HG03045 (cell line): ENCODE results near the gene TNFSF9.

Source experiments
- ATAC-seq: cut with Tn5 transposase; IDR thresholded peaks from one replicate; pipeline ENCODE4 v1.9.1; 2021; ENCODE audit warnings: mild to moderate bottlenecking, moderate library complexity; ENCODE audit not compliant: unreplicated experiment

Gene TNFSF9, protein sequence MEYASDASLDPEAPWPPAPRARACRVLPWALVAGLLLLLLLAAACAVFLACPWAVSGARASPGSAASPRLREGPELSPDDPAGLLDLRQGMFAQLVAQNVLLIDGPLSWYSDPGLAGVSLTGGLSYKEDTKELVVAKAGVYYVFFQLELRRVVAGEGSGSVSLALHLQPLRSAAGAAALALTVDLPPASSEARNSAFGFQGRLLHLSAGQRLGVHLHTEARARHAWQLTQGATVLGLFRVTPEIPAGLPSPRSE

DNA sequence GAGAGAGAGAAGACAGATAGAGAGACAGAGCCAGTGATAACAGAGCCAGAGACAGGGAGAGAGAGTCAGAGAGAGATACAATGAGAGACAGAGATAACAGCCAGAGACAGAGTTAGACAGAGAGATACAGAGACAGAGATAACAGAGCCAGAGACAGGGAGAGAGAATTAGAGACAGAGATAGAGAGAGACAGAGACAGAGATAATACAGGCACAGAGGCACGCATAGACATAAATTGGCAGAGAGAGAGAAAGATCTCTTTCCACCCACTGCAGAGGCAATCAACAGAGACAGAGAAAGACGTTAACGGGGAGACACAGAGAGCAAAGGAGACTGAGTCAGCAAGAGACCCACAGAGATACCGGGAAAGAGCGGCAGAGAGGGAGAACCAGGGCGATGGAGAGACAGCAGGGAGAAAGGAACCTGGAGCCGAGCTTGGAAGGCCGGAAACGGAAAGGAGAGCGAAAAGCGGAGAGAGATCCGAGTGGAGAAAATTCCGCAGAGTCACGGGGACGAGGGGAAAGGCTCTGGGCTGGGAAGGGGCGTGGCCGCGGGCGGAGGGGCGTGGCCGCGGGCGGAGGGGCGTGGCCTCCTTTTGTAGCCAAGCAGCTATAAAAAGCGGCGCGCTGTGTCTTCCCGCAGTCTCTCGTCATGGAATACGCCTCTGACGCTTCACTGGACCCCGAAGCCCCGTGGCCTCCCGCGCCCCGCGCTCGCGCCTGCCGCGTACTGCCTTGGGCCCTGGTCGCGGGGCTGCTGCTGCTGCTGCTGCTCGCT lies at the start of gene TNFSF9:
Gene TNFSF9 (plus strand): TSS at position 641 of the 777 bp plus-strand sequence. CDS start 11 bp downstream, at position 652.
- ATAC-seq: peak; percentile 40

DNA sequence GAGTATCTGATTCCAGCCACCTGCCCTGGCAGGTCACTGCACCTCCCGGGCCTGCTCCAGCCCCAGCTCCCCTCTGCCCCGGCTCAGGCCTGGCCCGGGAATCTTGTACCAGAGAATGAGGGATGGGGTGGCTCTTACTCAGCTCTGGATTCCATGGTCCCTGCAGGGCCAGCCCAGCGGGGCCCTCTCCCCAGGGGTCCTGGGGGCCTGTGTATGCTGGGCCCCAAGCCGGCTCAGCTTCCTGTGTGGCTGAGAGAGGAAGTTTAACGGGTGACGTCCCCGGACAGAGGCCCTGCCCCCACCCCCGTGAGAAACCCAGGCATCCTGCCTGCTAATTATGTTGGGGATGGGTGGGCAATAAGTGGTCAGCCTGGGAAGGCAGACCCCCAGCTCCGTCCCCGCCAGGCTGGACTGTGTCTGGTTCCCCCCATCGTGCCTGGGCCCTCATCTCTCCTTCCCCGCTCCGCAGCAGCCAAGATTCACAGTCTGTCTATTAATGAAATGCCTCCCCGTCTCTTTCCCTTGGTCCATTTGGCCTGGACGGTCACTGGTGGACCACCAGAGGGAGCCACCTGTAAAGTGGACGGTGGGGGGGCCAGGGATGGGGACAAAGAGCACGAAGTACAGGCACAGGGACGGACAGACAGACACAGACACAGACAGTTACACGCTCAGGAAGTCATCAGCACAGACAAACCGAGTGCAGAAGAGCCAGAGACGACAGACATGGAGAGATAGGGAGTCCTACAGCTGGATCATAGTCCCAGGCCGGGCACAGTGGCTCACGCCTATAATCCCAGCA lies 49.1 kb upstream of the TNFSF9 start, which contains the start of gene DENND1C:
Gene DENND1C (minus strand): TSS at position 247 of the 802 bp plus-strand sequence. CDS start 92 bp downstream, at position 155.
- ATAC-seq: peak; percentile 61

DNA sequence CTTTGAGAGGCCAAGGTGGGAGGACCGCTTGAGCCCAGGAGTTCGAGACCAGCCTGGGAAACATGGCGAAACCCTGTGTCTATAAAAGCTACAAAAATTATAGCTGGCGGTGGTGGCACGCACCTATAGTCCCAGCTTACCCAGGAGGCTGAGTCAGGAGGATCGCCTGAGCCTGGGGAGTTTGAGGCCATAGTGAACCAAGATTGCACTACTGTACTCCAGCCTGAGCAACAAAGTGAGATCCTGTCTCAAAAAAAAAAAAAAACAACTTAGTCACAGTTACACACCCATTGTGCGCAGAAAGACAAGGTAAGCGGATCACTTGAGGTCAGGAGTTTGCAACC lies 48.5 kb upstream of the TNFSF9 start:
- no peak for ATAC-seq

DNA sequence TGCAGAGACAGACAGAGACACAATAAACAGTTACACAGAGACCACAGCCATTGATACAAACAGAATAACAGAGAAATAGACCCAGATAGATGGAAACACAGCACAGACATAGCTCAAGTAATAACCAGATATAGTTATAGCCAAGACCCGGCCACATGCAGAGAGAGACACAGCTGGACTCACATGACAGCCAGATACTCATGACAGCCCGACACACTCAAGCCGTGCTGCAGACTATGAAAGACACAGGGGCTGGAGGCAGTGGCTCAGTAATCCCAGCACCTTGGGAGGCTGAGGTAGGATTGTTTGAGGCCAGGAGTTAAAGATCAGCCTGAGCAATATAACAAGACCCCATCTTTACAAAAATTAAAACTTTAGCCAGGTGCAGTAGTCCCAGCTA lies 47.6 kb upstream of the TNFSF9 start:
- ATAC-seq: no peak

DNA sequence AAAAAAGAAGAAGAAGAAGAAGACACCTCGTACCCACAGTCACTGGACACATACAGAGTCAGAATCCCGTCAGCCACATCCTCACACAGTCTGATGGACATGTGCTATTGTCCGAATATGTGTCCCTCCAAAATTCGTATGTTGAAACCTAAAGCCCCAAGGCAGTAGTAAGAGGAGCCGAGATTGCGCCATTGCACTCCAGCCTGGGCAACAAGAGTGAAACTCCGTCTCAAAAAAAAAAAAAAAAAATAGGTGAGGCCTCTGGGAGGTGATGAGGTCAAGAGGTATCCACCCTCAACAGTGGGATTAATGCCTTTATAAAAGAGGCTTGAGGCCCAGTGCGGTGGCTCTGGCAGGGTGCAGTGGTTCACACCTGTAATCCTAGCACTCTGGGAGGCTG lies 46.6 kb upstream of the TNFSF9 start:
- no peak for ATAC-seq

DNA sequence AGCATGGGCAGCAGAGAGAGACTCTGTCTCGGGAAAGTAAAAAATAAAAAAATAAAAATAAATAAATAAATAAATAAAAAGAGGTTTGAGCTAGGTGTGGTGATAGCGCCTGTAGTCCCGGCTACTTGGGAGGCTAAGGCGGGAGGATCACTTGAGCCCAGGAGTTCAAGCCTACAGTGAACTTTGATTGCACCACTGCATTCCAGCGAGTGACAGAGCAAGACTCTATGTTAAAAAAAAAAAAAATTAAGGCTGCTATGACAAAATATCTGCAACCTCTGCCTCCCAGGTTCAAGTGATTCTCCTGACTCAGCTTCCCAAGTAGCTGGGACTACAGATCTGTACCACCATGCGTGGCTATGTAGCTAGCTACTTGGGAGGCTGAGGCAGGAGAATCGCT lies 46.0 kb upstream of the TNFSF9 start:
- ATAC-seq: no peak

DNA sequence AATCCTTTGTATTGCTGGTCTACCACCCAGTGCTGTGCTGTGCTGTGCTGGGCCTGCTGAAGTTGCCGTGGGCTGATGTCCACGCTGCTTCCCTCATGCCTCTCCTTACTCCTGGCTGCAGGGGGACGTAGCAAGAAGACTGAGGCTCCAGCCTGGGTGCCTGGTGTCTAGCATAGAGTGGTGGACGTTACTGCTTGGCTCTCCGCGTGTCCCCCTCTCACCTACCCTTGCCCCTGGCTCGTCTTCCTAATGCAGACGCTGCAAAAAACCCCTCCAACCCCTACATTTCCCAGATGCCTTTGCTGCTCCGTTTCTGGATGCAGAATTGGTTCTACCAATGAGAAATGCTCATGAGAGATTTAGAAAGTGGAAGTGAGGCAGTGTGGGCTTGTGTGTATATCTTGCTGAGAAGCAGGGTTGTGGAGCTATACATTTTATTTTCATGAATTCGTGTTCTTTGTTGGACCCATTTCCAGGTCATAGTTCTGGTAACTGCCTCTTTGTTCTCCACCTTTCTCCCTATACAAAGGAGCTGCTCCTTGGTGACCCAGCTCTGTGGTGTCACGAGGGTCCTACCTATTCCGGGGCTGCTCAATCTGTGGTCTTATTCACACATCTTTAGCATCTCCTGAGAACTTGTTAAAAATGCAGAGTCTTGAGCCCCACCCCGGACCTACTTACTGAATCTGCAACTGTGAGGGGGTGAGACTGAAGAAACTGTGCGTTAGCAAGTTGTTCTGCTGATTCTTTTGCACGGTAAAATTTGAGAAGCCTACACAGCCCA lies 41.4 kb upstream of the TNFSF9 start:
- ATAC-seq: peak; percentile 64

DNA sequence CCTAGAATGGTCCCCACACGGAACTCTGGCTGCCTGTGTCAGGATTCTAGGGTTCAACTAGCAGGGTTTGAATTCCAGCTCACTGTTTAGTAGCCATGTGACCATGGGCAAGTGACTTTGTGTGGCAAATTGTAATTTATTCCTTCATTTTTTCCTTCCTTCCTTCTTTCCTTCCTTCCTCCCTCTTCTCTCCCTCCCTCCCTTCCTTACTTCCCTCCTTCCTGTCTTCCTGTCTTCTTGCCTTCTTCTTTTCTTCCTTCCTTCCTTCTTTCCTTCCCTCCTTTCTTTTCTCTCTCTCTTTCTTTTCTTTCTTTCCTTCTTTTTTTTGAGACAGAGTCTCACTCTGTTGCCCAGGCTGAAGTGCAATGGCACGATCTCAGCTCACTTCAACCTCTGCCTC lies 40.7 kb upstream of the TNFSF9 start:
- ATAC-seq: no peak

DNA sequence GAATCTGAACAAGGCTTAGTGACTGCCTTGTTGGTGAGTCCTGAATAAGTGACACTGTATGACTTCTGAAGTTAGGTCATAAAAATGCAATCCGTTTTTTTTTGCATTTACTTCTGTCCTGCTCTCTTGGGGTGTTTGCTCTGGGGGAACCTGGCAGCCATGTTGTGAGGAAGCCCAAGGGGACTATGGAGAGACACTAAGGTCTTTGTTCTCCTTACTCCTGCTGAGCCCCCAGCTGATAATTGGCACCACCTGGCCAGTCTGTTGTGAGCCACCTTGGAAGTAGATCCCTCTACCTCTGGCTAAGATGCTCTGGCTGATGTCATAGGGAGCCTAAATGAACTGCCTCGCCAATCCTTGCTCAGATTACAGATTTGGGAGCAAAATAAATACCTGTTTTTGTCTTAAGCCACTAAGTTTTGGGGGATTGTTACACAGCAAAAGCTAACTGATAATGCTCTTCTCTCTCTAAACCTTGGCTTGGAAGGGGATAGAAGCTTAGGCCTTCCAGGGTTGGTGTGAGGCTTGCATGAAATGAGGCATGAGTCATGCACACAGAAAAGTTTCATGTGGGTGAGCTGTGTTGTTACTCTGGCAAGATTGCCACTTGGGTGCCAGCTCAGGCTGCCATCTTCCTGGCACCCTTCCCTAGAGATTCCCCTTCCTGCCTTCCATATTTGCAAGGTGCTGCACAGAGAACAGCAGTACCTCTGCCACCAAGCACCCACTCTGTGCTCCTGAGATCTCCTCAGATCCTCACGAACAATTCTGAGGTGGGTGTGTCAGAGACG lies 38.8 kb upstream of the TNFSF9 start:
- ATAC-seq: no peak

DNA sequence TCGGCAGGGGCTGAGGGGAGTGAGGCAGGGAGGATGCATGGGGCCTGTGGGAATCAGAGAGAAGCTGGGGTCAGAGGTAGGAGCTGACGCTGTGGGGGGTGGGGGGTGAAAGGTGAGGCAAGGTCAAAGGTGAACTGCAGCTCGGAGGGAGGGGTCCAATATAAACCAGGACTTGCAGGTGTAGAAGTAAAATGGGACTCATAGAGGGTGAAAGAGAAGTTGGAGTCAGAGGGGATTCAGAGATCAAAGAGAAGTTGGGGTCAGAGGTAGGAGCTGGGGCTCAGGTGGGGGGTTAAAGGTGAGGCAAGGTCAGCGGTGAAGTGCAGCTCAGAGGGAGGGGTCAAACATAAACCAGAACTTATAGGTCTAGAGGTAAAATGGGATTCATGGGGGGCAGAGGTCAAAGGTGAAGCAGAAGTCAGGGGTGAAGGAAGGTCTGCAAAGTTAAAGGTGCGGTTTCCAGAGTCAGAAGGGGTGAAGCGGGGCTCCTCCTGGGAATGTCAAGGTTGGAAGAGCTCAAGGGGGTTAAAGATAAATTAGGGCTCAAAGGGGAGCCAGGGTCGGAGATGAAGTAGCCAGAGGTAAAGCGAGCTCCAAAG lies 36.3 kb upstream of the TNFSF9 start:
- no peak for ATAC-seq

DNA sequence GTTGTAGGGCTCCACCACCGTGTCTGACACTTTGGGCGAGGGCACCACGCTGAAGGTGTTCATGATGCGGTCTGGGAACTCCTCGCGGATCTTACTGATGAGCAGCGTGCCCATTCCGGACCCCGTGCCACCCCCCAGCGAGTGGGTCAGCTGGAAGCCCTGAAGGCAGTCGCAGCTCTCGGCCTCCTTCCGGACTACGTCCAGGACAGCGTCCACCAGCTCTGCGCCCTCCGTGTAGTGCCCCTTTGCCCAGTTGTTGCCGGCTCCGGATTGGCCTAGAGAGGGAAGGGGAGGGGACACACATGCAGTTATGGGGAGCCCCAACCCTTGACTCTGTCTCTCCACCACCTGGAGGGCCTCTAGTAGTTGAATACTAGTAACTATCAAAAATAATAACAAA lies 34.9 kb upstream of the TNFSF9 start:
- ATAC-seq: no peak

DNA sequence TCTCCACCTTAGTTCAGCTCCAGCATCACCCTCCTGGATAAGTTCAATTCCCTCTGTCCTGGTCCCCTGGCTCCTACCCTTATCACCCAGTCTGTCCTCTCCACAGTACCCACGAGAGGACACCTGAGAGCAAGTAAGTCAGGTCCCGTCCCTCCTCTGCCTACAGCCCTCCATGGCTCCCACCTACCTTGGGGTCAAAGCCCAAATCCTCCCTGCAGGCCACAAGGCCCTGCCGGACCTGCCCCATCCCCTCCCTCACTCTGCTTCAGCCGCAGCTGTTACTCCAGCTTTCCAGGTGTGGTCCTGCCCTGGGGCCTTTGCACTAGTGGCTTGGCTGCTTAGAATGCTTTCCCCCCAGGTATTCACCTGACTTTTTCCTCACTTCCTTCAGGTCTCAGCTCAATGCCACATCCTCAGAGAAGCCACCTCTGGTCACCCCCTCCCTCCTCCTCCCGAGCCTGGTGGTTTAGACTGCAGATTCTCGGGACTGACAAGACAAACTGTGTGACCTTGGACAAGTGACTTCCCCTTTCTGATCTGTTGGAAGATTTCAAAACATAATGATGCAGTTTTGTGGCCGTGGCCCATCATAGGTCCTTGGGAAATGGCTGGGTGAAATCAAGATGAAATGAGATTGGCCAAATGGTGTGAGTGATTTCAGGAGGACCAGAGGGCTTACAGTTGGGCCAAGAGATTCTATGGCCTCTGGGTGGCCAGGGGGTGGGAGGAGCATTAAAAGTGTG lies 32.4 kb upstream of the TNFSF9 start:
- ATAC-seq: no peak

DNA sequence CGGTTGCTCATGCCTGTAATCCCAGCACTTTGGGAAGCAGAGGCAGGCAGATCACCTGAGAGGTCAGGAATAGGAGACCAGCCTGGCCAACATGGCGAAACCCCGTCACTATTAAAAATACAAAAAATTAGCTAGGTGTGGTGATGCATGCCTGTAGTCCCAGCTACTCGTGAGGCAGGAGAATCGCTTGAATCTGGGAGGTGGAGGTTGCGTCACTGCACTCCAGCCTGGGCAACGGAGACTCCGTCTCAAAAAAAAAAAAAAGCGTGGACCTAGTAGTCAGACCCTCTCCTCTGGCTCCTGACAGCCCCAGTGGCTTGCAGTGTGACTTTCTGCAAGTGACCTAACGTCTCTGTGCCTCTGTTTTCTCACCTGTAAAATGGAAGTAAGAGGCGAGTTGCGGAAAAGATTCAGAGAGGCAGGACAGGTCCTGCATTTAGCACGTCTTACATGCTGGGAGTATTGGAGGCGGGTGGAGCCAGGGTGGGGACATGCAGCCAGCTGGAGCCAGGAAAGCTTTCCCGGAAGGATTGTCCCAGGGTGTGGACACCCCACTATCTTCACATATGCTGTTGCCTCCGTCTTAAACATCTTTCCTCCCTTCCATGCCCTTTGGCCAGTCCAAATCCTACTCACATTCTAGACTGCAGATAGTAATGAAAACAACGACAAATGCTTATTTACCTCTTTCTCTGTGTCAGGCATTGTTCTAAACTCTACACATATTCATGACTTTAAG lies 31.6 kb upstream of the TNFSF9 start:
- no peak for ATAC-seq

DNA sequence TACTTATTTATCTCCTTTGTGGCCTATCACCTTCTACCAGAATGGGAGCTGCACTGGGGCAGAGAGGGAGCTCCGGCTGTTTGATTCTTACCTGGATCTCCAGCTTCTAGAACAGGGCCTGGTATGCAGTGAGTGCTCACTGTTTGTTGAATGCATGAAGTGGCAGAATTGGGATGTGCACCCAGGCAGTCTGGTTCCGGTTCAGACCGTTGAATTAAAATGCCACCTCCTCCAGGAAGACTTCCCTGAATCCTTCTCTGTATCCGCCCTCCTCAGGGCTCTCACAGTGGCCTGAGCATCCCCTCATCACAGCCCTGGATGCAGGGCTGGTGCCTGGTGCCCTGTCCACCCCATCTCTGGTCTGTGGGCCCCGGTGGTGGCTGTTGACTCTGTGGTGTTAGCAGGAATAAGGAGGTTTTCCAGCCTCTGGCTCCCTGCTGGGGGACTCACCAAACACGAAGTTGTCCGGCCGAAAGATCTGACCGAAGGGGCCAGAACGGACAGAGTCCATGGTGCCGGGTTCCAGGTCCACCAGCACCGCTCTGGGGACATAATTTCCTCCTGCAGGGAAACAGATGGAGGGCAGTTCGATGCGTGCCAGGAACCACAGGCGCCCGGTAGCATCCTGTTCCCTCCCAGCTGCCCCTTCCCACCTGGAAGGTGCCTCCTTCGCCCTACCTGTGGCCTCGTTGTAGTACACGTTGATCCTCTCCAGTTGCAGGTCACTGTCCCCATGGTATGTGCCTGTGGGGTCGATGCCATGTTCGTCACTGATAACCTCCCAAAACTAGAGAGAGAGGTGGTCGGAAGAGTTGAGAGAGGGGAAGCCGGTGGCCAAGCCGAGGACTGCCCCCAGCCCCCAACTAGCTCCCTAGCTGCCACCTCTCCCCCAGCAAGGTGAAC lies 29.7 kb upstream of the TNFSF9 start:
- ATAC-seq: no peak

DNA sequence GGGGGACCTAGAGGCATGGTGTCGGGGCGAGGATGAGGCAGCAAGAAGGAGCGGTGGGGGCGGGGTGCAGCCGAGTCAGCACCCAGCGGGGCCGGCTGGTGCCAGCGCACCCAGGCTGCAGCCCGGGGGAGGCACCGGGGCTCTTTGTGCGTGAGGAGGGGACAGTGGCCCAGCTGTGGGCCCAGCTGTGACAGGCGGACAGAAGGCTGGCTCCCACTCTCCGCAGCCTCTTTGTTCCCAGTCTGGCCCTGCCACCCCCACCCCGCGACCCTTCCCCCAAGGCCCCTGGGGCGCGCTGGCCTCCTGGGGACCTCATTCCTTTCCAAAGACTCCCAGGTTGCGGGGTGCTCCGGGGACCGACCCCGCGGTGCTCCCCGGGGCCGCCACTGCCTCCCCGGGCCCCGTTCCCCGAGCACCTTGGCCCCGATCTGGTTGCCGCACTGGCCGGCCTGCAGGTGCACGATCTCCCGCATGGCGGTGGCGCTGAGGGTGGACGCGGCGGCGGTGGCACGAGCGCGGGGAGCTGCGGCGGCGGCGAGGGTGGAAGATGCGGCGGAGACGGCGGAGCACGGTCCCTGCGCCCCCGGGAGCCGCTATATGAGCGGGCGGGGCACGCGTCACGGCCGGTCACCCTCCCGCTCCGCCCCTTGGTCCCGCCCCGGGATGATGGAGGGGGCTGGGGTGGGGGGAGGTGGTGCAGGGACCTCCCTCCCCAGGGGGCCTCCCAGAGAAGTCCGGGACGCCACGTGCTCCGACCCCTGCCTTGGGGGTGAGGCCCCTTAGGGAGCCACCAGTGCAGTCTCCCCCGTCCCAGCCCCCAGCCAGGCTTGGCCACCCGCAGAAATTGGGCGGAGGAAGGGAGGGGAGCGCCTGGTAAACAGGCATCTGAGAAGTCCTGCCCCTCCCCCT lies 28.8 kb upstream of the TNFSF9 start, which contains the start of gene TUBB4A:
Gene TUBB4A (minus strand): TSS at position 570 of the 909 bp plus-strand sequence. CDS start 97 bp downstream, at position 473.
- ATAC-seq: no peak
